Uterus (tissue), 2 donors: ENCODE measurements around the gene PRKG1.

Experiments used
- CTCF ChIP-seq, 4 experiments: fragments of 200-600 bp in 2 of 4; fragments of 450-650 bp in 2 of 4; sonication (generic) in 2 of 4; IDR thresholded peaks; one replicate each; pipeline ENCODE4 v1.5.1; 2016 to 2019; ENCODE audit warnings: antibody characterized with exemption in 4 of 4, mild to moderate bottlenecking in 2 of 4, moderate library complexity in 1 of 4
- POLR2A ChIP-seq, 2 donors: fragments of 450-650 bp; IDR thresholded peaks; one replicate each; pipeline ENCODE4 v1.6.1; 2016; ENCODE audit warnings: antibody characterized with exemption in 2 of 2, mild to moderate bottlenecking in 1 of 2, moderate library complexity in 1 of 2

DNA sequence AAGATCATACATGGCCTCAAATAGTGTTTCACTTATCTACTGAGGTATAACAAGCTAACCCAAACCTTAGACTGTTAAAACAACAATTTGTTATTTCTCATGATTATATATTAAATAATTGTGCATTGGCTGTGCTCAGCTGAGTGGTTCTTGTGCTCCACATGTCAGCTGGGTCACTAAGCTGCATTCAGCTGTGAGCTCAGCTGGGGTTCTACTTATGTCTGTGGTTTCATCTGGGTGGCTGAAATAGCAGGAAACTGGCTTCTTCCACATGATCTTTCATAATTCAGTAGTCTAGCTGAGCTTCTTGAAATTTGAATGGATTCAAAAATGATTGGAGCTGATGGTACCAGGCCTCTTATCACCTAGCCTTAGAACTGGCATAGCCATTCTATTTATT, 806.9 kb downstream of the PRKG1 start:
- TF ChIP-seq POLR2A (IDR thresholded peaks at IDR 0.05) (no peak), CTCF (IDR thresholded peaks at IDR 0.05) (no peak)
